ENCODE data around the gene GP1BB.

GP1BB gene

DNA sequence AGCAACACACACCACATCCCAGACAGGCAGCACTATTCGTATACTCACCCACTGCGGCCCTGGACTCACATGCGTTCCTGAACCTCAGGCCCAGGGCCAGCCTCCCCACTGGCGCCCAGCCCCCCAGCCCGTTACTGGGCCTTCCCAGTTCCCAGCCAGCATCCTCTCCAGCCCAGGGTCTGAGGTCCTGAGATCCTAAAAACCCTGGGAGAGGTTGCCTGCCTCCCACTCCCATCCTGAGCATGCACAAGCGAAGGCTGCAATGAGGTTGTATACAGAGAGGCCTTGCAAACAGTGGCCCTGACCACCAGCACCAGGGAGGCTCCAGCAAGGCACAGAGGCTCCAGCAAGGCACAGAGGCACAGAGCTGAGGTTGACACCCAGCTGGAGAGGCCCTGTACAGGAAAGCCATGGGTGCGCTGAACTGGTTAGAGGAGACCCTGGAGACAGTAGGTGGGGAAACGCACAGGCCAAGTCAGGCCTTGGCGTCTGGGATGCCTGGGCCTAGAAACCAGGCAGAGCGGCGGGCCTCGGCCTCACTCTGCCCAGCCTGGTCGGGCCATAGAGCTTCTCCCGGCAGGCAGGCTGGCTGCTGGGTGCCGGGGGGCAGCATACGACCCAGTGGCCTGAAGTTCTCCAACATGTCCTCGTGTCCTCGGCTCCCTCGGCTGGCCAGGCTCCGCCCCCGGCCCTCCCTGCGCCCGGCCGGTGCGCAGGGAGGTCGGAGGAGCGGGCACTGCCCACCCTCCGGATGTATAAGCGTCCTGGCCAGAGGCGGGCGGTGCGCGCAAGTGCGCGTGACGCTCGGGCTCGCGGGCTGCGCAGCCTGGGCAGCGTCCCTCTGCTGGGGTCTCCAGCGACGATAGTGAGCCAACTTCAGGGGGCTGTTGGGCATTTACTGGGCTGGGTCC lies 34.9 kb downstream of the GP1BB start:
- DNase-seq: no peak

DNA sequence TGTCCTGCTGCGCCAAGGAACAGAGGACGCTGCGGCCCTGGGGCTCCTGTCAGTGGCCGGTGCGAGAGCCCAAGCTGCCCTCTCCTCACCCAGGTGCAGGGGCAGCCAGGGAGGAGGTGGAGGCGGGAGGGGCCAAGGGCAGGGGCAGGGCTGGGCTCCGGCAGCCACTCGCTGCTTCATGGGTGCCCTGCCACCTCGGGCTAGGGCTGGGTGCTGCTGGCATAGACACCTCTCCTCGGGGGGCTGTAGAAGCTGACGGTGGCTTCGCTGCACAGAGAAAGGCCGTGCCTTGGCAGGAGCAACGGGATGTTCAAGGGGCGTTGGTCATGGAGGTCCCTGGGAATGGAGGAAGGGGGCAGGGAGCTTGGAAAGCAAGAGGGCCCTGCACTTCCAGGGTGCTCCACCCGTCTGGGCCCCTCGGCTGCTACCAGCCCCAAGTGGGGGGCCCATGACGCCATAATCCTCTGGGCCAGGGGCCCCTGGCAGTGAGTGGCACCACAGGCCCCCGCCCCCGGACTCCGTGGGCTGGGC lies 35.6 kb downstream of the GP1BB start:
- no peak for DNase-seq

DNA sequence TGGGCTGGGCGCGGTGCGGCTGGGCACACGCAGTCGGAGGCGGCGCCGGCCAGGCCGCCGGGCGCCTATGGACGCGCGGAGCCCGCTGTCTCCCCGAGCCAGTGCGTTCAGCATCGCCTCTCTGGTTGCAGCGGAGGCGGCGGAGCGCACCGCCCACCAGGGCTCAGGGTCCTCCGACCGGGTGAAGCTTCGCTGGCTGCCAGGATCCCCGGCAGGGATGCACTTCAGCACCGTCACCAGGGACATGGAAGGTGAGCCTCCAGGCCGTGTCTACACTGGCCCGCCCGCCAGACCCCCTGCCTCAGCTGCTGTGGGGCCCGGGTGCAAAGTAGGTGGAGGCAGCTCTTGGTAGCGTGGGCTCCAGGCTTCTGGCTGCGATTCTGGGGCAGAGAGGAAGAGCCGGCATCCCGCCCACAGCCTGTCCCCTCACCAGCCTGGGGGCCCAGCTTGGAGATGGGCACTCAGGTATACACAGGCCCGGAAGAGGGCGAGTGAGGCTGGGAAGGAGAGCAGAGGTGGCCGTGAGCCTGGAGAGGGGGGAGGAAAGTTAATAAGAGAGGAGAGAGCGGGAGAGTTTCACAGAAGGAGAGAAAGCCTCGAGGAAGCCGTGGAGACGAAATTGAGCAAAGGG lies 36.2 kb downstream of the GP1BB start:
- DNase-seq: no peak

DNA sequence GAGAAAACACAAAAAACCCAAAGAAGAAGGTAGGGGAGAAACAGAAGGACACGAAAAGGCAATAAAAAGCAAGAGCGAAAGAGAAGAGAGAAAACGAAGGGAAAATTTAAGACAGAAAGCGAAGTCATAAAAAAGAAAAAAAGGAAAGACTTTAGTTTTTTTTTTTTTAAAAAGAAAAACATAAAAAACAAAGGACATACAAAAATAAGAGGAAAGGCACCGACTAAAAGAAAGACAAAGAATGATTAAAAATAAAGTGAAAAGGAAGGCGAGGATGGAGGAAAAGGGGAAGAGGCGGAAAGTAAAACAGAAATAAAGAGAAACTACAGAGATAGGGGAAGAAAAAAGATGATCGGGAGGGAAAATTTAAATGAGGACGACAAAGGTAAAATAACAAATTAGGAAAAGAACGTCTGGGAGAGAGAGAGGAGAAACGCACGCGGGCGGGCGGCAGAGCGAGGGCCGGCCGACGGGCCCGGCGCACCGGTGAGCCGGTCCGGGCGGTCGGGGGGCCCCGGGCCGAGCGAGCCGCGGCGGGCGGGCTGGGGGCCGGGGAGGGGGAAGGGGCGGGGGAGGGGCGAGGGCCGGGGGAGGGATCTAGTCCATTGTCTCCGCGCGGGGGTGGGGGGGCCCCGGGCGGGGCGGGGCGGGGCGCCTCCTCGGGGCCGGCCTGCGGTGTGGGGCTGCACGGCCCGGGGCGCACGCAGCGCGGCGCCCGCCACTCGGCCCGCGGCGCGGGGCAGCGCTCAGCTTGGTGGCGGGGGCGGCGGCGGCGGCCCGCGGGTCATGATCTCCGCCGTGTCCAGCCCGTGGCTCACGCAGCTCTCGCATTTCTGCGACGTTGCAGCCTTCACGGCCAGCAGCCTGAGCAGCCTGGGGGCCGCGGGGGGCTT lies 37.0 kb downstream of the GP1BB start, which contains the start of gene TBX1:
Gene TBX1 (plus strand): TSS at position 721 of the 893 bp plus-strand sequence. CDS start 66 bp downstream, at position 787.
- no peak for DNase-seq

DNA sequence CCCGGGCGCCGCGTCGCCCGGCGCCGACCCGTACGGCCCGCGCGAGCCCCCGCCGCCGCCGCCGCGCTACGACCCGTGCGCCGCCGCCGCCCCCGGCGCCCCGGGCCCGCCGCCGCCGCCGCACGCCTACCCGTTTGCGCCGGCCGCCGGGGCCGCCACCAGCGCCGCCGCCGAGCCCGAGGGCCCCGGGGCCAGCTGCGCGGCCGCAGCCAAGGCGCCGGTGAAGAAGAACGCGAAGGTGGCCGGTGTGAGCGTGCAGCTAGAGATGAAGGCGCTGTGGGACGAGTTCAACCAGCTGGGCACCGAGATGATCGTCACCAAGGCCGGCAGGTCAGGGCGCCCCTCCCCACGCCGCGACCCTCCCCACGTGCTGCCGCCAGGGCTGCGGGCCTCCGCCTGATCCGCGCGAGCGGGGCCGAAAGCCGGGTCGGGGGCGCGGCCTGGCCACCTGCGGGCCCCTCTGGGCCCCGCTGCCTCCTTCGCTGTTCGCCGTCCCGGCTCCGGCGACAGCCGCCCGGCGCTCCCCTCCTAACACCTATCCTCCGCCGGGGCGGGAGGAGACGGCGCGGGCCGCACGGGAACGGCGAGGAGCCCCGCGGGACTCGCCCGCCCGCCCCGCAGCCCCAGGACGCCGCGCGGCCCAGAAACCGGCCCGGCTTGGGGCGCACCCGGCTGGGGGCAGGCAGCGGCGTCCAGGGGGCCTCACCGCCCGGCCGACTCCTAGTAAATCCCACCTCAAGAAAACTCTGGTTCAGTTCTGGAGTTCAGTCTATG lies 37.8 kb downstream of the GP1BB start:
- no peak for DNase-seq

DNA sequence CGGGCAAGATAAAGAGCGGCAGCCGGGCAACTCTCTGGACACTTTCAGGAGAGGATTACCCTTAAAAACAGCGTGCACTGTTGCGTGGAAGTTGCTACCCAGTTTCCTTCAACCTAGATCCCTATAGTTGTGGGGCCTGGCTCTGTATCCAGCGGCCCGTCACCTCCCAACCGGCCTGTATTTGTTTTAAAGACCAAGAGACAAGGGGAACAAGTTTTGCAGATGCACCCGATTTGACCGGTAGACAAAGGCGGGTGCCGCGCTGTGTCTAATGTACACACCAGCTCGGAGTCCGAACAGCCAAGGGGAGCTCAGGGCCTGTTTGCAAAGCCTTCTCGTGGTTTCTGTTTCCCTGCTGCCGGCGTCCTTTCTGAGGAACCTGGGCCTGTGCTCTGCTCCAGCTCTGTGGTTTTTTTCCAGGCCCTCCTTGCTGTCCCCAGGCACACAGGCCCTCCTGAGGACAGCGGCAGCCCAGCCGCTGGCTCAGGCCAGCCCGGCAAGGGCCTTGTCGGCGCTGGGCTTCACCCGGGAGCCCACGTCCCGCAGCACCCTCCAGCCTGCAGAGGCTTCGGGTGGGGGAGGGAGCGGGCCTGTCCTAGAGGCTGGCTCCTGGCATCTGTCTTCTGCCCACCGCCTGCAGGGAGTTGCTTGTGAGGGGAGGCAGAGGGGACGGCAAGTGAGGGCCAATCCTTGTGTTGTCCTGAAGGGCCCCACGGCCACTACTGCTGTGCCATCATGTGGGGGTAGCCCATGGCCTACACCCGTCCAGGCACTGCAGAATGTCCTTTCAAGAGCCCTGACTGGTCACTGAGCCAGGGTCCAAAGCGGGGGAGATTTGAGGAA lies 38.6 kb downstream of the GP1BB start:
- DNase-seq: no peak

DNA sequence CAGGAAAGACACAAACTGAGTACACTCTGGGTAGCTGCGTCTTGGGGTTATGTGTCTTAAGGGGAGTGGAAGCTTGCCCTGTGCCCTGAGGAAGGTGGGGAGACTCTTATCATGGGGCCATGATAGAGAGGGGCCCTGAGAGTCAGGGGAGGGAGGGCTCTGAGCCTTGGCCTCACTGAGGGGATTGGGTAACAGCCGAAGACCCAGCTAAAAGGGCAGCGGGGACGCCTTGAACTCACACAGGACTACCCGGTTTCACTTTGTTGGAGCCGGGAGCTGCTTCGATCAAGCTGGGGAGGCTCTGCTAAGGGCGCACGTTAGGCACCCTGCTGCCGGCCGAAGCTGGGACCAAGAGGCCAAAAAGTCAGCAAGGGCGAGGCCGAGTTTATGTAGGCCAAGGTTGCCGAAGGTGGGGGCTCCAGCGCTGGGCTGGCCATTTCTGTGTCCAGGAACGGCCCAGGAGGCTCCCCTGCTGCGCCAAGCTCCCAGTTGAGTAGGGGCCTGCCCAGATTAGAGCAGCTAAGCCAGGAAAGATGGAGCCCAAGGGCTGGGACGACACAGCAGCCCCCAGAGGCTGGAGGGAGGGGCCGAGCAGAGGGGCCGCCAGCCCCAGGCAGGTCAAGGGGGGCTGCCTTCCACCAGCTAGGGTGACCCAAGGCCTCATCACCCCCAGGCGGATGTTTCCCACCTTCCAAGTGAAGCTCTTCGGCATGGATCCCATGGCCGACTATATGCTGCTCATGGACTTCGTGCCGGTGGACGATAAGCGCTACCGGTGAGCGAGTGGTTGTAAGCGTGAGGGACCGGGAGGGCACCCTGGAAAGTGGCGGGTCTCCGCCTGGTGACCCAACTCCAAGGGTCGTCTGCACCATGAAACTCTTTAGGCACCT lies 39.5 kb downstream of the GP1BB start:
- no peak for DNase-seq

DNA sequence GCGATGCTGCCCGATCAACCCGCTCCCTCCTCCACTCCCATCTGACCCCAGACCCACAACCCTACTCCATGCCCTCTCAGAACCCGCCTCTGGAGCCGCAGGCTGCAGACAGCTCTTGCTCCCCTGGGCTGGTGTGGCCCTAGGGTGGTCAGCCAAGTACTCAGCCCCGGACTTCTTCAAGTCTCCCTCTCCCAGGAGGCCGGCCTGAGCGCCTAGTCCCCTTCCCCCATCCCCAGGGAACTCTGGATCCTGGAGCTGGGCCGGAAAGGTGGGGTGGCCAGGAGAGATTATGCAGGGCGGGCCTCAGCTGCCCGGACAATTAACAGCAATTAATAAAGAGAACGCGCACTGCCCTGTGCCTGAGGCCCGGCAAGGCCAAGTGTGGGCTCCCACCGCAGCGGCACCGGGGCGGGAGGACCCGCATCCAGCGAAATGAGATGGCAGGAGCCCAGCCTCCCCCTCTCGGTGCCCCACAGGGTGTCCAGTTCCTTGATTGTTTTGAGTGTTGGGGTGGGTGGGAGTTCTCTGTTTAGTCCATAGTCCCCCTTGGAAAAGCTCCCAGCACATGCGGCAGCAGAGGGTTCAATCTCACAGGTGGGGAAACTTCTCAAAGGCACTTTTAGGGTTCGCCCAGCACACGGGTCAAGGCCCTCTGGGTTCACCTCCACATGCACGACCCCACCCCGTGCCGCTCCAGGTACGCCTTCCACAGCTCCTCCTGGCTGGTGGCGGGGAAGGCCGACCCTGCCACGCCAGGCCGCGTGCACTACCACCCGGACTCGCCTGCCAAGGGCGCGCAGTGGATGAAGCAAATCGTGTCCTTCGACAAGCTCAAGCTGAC lies 40.3 kb downstream of the GP1BB start:
- no peak for DNase-seq

DNA sequence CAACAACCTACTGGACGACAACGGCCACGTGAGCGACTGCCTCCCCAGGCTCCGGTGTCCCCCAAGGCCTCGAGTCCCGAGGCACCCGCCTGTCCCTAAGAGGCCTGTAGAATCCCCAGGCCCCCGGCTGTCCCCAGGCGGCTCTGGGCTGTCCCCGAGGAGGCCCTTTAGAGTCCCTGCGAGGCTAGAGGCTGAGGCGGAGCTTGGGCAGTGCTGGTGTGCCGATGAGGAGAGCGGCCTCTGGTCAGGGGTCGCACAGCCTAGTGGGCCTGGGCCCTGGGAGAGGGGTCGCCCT lies 40.9 kb downstream of the GP1BB start:
- DNase-seq: no peak

DNA sequence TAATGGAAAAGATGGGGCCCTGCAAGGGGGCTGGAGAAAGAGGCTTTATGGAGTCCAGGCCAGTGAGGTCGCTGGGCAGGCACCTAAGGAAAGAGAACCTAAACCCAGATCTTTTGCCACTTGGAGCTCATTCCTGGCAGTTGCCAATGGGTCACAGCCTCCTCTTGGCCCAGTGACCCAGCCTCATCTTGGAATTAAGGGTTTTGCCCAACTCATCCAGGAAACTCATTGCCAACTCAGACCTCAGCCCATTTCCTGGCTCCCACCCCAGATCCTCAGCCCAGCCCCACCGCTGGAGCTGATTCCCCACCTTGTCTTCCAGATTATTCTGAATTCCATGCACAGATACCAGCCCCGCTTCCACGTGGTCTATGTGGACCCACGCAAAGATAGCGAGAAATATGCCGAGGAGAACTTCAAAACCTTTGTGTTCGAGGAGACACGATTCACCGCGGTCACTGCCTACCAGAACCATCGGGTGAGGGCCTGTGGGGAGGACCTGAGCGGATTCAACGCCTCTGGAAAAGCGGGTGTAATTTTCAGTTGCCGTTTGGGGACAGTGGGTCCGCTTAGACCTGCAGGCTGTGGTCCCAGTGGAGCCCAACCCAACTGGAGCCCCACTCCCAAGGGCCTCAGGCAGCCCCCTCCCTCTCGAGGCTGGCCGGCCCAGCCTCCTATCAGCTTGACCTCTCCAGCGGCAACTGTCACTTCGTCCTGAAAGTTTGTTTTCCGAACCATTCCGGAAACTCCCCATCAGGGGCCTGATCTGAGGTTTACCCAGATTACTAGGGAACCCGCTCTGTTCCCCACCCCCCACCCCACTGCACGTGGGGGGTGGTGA lies 41.5 kb downstream of the GP1BB start:
- DNase-seq: no peak

DNA sequence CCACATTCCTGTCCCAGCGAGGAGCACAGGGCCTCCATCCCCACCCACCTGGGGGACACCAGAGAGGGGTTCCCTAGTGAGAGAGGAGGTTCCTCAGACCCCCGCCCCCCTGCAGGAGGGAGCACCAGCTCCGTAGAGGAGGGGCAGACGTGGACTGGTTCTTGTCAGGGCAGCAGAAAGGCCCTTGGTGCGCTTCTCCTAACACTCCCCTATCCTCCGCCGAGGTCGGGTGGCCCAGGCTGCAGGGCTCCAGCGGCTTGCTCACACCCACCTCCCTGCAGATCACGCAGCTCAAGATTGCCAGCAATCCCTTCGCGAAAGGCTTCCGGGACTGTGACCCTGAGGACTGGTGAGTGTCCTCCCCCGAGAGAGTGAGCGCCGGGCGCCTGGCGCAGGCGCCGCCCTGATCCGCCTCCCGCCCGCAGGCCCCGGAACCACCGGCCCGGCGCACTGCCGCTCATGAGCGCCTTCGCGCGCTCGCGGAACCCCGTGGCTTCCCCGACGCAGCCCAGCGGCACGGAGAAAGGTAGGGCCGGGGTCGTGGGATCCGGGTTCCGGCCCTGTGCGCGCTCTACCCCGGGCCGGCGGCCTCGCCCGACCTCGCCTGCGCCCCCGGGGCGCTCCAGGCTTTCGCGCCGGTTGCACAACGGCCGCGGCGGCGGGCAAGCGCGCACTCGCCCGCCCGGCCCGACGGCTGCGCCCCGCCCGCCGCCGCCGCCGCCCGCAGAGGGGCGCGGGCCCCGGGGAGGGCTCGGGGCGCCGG lies 42.3 kb downstream of the GP1BB start:
- no peak for DNase-seq

DNA sequence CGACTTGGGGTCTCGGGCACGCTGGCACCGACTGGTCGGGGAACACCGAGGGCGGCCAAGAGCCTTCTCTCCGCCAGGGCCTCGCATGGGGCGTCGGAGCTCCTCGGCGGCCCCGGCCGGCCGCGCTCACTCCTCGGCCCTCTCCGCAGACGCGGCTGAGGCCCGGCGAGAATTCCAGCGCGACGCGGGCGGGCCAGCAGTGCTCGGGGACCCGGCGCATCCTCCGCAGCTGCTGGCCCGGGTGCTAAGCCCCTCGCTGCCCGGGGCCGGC lies 42.8 kb downstream of the GP1BB start:
- no peak for DNase-seq

DNA sequence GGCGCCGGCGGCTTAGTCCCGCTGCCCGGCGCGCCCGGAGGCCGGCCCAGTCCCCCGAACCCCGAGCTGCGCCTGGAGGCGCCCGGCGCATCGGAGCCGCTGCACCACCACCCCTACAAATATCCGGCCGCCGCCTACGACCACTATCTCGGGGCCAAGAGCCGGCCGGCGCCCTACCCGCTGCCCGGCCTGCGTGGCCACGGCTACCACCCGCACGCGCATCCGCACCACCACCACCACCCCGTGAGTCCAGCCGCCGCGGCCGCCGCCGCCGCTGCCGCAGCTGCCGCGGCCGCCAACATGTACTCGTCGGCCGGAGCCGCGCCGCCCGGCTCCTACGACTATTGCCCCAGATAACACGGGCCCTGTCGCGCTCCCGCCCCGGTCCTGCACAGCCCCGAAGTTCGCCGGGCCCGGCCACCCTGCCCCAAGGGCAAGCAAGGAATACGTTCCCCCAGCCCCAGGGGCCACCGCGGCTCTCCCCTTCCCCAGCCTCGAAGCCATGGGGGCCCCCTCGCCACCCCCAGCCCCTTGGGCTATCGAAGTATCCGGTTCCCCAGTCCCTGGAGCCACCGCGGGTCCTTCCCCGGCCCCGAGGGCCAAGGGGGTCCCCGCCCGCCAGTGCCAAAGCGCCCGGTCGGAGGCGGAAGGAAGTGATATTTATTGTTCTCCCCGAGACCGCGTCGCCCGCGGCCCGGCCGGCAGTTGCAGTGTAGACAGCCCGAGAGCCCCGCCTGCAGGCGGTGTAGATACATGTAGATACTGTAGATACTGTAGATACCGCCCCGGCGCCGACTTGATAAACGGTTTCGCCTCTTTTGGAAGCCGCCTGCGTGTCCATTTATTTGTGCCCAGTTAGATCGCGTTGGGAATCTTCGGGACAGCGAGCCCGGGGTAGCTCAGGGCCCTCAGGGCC lies 43.4 kb downstream of the GP1BB start:
- no peak for DNase-seq

DNA sequence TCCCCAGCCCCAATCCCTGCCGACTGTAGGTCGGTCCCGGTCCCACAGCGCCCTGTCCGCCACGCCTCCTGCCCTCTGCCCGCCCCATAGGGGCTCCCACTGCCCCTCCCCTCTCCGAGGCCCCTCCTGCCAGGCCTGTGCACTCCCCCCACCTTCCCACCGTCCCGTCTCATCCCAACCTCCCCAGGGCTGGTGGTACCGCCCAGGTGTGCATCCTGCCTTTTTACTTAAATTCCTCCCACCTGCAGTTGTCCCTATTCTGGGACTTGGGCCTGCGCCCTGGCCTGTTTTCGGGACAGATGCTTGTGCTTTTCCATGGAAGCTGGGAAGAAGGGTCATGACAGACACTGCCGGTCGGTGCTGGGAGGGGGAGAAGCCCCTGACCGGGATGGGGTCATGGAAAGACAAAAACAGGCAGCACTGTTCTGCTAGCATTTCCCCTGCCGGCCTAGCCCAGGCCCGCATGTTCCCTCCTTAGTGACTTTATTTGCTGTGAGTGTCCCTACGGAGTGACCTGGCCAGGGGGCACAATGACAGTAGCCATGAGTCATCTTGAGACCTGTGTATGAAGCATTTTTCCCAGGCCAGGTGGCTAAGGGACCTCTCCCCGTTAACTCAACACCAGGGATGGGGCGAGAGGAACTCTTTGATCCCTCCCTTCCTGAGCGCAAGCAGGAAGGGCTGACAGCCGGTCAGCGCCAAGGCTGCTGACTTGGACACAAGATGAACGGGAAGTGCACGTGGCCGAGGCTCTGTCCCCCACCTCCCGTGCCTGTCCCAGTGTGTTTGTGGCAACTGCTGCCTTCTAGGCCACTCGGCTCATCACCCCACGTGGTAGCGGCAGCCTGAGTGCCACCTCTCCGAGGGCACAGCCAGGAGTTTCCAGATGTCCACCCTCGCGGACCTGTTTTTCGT lies 44.3 kb downstream of the GP1BB start:
- no peak for DNase-seq

DNA sequence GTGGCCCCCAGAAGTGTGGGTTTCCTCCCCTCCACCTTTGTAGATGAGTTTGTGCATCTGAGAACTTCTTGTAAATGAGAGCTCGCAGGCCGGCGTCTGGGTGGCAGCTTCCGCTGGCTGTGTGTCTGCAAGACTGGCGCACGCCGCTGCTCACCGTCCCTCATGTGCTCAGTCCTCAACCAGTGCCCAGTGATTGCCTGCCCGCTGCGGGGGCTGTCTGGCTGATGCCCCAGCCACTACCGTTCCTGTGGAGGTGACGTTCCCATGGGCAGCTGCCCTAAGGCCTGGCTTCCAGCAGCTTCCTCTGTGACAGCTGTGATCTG lies 46.0 kb downstream of the GP1BB start:
- DNase-seq: no peak
